Measurements from ENCODE around the gene FFAR2. TPM values are rescaled to one million over a fixed set of nuclear protein-coding genes. Genes with fewer than 3 reads are reported as not detected.
"Not testable (repeated sequence)": the region's sequence is repeated elsewhere in the genome, so short reads cannot be mapped to it uniquely, and the experiment has no call there.

FFAR2 gene
- total RNA-seq, 1 donor from 2014 or later: not detected

DNA sequence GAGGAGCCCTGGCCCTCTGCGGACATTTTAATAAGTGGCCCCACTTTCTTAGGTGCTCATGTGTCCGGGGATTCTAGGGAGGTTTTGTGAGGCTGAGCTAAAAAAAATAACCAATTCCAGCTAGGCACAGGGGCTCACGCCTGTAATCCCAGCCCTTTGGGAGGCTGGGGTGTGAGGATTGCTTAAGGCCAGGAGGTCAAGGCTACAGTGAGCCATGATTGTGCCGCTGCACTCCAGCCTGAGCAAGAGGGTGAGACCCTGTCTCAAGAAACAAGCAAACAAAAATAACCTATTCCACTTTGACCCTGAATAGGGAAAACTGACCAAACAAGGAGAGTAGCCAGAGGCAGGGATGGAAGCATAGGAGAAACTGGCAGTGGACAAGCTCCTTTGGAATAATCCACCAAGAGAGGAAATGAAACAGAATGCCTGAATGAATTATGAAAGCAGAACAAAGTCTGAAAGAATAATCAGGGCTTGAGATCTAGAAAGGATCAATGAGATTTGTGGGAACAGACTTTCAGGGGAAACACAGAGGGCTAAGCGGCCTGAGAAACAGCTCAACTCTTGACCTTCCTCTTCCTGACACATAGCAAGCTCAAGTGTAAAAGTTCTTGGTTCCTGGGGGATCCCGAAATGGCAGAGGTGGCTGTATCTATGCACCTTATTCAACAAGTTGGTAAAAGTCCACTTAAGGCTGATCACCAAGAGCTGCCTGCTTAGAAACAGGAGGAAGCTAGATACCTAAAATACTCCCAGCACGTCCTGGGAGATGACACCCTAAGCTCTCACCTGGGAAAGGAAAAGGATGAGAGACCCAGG is 30.1 kb upstream of the FFAR2 start:
- Mint-ChIP-seq H3K36me3 (ENCODE audit: low read depth) (no peaks in the 10 kb centered on the region), H3K27ac (no peak overlapping the region), H3K27me3 (peaks cover 20% of the 10 kb centered on the region), H3K4me1 (peaks cover 11% of the 10 kb centered on the region), H3K9me3 (no peaks in the 10 kb centered on the region), H3K4me3 (no peak overlapping the region)
- intact Hi-C loops (cut with micrococcal nuclease): no loop called here
- POLR2A ChIA-PET: no interaction called here
- CTCF ChIA-PET: no interaction called here
- TF ChIP-seq, protein P1, sequence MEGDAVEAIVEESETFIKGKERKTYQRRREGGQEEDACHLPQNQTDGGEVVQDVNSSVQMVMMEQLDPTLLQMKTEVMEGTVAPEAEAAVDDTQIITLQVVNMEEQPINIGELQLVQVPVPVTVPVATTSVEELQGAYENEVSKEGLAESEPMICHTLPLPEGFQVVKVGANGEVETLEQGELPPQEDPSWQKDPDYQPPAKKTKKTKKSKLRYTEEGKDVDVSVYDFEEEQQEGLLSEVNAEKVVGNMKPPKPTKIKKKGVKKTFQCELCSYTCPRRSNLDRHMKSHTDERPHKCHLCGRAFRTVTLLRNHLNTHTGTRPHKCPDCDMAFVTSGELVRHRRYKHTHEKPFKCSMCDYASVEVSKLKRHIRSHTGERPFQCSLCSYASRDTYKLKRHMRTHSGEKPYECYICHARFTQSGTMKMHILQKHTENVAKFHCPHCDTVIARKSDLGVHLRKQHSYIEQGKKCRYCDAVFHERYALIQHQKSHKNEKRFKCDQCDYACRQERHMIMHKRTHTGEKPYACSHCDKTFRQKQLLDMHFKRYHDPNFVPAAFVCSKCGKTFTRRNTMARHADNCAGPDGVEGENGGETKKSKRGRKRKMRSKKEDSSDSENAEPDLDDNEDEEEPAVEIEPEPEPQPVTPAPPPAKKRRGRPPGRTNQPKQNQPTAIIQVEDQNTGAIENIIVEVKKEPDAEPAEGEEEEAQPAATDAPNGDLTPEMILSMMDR (IDR thresholded peaks at IDR 0.05): no peak
- no peak for ATAC-seq (ENCODE audit: low read depth)
- no peak for DNase-seq

DNA sequence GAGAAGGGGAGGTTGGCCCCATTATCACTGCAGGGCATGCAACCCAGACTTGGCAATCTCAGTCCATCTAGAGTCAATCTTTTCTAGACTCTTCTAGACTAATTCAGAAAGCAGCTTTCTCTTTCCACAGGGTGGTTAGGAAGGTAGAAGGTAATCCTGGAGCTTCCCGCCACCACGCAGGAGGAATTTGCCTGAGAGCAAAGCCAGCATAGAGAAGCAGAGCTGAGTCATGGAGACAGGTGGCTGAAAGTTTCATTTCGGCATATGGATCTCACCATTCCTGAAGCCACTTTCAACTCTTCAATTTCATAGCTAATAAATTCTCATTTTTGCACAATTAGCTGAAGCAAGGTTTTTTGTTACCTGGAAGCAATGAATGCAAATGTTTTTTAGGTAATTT is 29.0 kb upstream of the FFAR2 start:
- ATAC-seq (ENCODE audit: low read depth) (no peak), DNase-seq (no peak)
- ChIA-PET POLR2A (no interaction called here), CTCF (interaction anchor here (1.0 kb wide), 1 partner anchor 76 kb away, joined by 4 read pairs; no protein-coding TSS in a partner anchor)
- TF ChIP-seq, protein P1 (IDR thresholded peaks at IDR 0.05): no peak
- Mint-ChIP-seq H3K36me3 (ENCODE audit: low read depth) (no peaks in the 10 kb centered on the region), H3K27ac (no peak overlapping the region), H3K9me3 (no peaks in the 10 kb centered on the region), H3K4me3 (no peak overlapping the region), H3K4me1 (peaks cover 11% of the 10 kb centered on the region), H3K27me3 (peaks cover 12% of the 10 kb centered on the region)
- intact Hi-C loops (cut with micrococcal nuclease): no loop called here

DNA sequence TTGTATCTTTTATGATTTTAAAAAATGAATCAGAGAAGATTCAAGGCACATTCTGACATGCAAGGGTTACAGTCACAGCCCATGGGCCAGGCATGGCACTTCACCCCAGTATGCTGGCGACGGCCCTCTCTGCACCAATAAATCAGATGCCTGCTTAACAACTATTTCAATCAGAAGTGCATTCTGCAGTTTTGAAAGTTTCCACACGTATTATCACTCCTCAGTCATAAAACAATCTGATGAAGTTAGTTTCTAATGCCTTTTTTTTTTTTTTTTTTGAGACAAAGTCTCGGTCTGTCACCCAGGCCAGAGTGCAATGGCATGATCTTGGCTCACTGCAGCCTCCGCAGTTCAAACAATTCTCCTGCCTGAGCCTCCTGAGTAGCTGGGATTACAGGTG is 28.3 kb upstream of the FFAR2 start:
- peaks cover 11% of the 10 kb centered on the region for H3K4me1 Mint-ChIP-seq
- ChIA-PET CTCF (interaction anchor here (1.0 to 1.5 kb wide), 2 partner anchors 49 to 75 kb away, joined by 4 to 15 read pairs; no protein-coding TSS in a partner anchor), POLR2A (no interaction called here)
- no peaks in the 10 kb centered on the region for H3K9me3 Mint-ChIP-seq
- ATAC-seq (ENCODE audit: low read depth): no peak
- H3K4me3 Mint-ChIP-seq: no peak overlapping the region
- H3K27me3 Mint-ChIP-seq: peaks cover 12% of the 10 kb centered on the region
- no peak for DNase-seq
- H3K36me3 Mint-ChIP-seq (ENCODE audit: low read depth): no peaks in the 10 kb centered on the region
- H3K27ac Mint-ChIP-seq: no peak overlapping the region
- intact Hi-C loops (cut with micrococcal nuclease): loop anchor here (1.0 kb wide), 1 partner anchor 48 kb away; no protein-coding TSS in a partner anchor
- TF ChIP-seq, protein P1 (IDR thresholded peaks at IDR 0.05): no peak

DNA sequence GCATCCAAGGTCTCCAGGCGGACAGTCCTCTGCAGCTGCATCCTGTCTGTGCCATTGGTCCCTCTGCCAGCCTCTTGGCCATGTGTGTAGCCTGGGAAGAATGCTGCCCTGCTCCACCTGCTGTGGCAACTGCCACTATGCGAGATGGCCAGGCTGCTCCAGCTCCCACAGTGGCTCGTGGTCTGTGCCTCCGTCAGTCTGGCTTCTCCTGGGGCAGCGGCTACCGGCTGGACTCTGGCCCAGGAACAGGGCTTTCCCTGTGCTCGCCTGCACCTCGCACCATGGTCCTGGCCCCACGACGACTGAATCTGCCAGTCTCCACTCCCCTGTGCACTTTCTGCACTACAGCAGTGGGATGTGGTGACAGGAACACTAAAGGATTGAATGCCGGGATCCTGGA is 26.7 kb upstream of the FFAR2 start:
- H3K4me3 Mint-ChIP-seq: no peak overlapping the region
- intact Hi-C loops (cut with micrococcal nuclease): no loop called here
- H3K36me3 Mint-ChIP-seq (ENCODE audit: low read depth): no peaks in the 10 kb centered on the region
- peaks cover 4% of the 10 kb centered on the region for H3K27me3 Mint-ChIP-seq
- ATAC-seq (ENCODE audit: low read depth): no peak
- no peak overlapping the region for H3K27ac Mint-ChIP-seq
- H3K4me1 Mint-ChIP-seq: peaks cover 11% of the 10 kb centered on the region
- no peak for DNase-seq
- H3K9me3 Mint-ChIP-seq: no peaks in the 10 kb centered on the region
- TF ChIP-seq, protein P1 (IDR thresholded peaks at IDR 0.05): no peak
- ChIA-PET POLR2A (no interaction called here), CTCF (interaction anchor here (1.0 to 1.5 kb wide), 2 partner anchors 41 to 48 kb away, joined by 5 to 15 read pairs; no protein-coding TSS in a partner anchor)

DNA sequence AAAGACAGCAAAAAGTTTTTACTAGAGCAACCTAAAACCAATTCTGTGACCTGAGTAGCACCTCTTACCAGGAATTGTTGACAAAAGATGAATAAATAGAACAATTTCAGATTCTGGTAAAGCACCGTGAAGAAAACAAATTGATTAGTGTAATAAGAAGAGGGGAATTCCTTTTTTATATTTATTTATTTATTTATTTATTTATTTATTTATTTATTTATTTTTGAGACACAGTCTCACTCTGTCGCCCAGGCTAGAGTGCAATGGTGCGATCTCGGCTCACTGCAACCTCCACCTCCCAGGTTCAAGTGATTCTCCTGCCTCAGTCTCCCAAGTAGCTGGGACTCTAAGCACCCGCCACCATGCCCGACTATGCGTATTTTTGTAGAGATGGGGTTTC is 24.7 kb upstream of the FFAR2 start:
- DNase-seq; H3K4me1 Mint-ChIP-seq; POLR2A ChIA-PET; H3K36me3 Mint-ChIP-seq (ENCODE audit: low read depth); ATAC-seq (ENCODE audit: low read depth); H3K4me3 Mint-ChIP-seq; H3K27ac Mint-ChIP-seq; H3K27me3 Mint-ChIP-seq; intact Hi-C loops (cut with micrococcal nuclease); H3K9me3 Mint-ChIP-seq; CTCF ChIA-PET: not testable (repeated sequence)

All from activated B cell treated with CpG ODN at 0.5 μM for 24 hours (primary cell).